GM12878 (cell line): ENCODE results near the gene SOX6. TPM values are rescaled to one million over a fixed set of nuclear protein-coding genes. Genes with fewer than 3 reads are reported as not detected.

Source experiments
- ATAC-seq: fragments of 200-7000 bp; cut with Tn5 transposase; 3 replicates; pipeline ENCODE4 v1.9.1; 2020; ENCODE audit warnings: mild to moderate bottlenecking, moderate library complexity
- BruUV-seq: library from RNA; stranded (reverse); fragments of 400-500 nt; replicated peaks from 2 replicates; lab custom pipeline; 2021; lab: Mats Ljungman, UMichigan
- CTCF ChIA-PET: fragments of 300-600 bp; sonication (Branson Sonifier 250); formaldehyde crosslinking; extraction: SDS; loops from one replicate; lab custom pipeline; 2021; ENCODE audit warnings: inconsistent platforms; lab: Yijun Ruan, JAX
- POLR2A ChIA-PET: fragments of 350-600 bp; formaldehyde crosslinking; extraction: SDS; loops from one replicate; lab custom pipeline; 2021; ENCODE audit warnings: inconsistent platforms; lab: Charles Lee
- RAD21 ChIA-PET: fragments of 300-600 bp; sonication (Branson Sonifier 250); formaldehyde crosslinking; loops from one replicate; lab custom pipeline; 2023; ENCODE audit warnings: antibody characterized with exemption; ENCODE audit not compliant: unreplicated experiment; lab: Charles Lee
- SMC1A ChIA-PET: fragments of 300-600 bp; sonication (Branson Sonifier 250); formaldehyde crosslinking; loops from one replicate; lab custom pipeline; 2023; ENCODE audit not compliant: unreplicated experiment, uncharacterized antibody; lab: Charles Lee
- DNase-seq: peaks from one replicate; pipeline ENCODE4 v3.0.0-alpha.2; 2011; ENCODE audit warnings: low read depth, low spot score
- FAIRE-seq: peaks from 3 replicates; lab custom pipeline; 2011; peaks lifted over from hg19 to GRCh38; lab: Jason Lieb, UNC
- H2AFZ ChIP-seq: 2 replicates; pipeline ENCODE4 v1.6.0; 2011; ENCODE audit warnings: low read depth, low read length, control low read depth; ENCODE audit not compliant: control insufficient read depth
- H3K27ac ChIP-seq: 2 replicates; pipeline ENCODE4 v1.5.1; 2011; ENCODE audit warnings: control low read depth; ENCODE audit not compliant: control insufficient read depth, insufficient read depth
- H3K27me3 ChIP-seq, 2 experiments: replicated peaks in 1 of 2; 2 replicates each; pipeline versions ENCODE4 v1.6.0 to v1.6.1; 2011; ENCODE audit warnings: low read length in 1 of 2; ENCODE audit not compliant: control insufficient read depth in 2 of 2, insufficient read depth in 2 of 2
- H3K36me3 ChIP-seq, 2 experiments: 2 replicates each; pipeline ENCODE4 v1.5.1; 2011; ENCODE audit warnings: low read length in 1 of 2; ENCODE audit not compliant: control insufficient read depth in 2 of 2, insufficient read depth in 2 of 2
- H3K4me1 ChIP-seq: 2 replicates; pipeline ENCODE4 v1.6.1; 2011; ENCODE audit warnings: mild to moderate bottlenecking, low read length, moderate library complexity, mixed read lengths; ENCODE audit not compliant: control insufficient read depth, insufficient read depth
- H3K4me2 ChIP-seq: 2 replicates; pipeline ENCODE4 v1.6.0; 2011; ENCODE audit warnings: control low read depth; ENCODE audit not compliant: control insufficient read depth, insufficient read depth
- H3K4me3 ChIP-seq: fragments of 200-600 bp; sonication (generic); 2 replicates; pipeline ENCODE4 v1.5.1; 2016
- H3K79me2 ChIP-seq: 2 replicates; pipeline ENCODE4 v1.6.0; 2011; ENCODE audit warnings: low read length; ENCODE audit not compliant: control insufficient read depth, insufficient read depth
- H3K9ac ChIP-seq: 2 replicates; pipeline ENCODE4 v1.8.0; 2011; ENCODE audit warnings: low read length, control low read depth, mixed read lengths; ENCODE audit not compliant: control insufficient read depth, insufficient read depth
- H3K9me3 ChIP-seq: replicated peaks from 3 replicates; pipeline ENCODE4 v1.5.1; 2011; ENCODE audit warnings: mild to moderate bottlenecking, low read length; ENCODE audit not compliant: control insufficient read depth, insufficient read depth
- H4K20me1 ChIP-seq: 2 replicates; pipeline ENCODE4 v1.6.0; 2011; ENCODE audit not compliant: control insufficient read depth, insufficient read depth
- HDAC6 ChIP-seq: fragments of 200-600 bp; sonication (generic); IDR thresholded peaks from one replicate; pipeline ENCODE4 v1.8.0; 2017; ENCODE audit warnings: antibody characterized with exemption; ENCODE audit not compliant: unreplicated experiment
- IKZF2 ChIP-seq, 2 experiments: fragments of 450-650 bp; IDR thresholded peaks; 2 replicates each; pipeline ENCODE4 v1.6.1; 2017; ENCODE audit warnings: mild to moderate bottlenecking in 2 of 2, moderate library complexity in 2 of 2
- IRF4 ChIP-seq: IDR thresholded peaks from 2 replicates; pipeline ENCODE4 v1.6.1; 2011; ENCODE audit warnings: low read depth, low read length
- KDM1A ChIP-seq: fragments of 200-600 bp; sonication (generic); IDR thresholded peaks from 2 replicates; pipeline ENCODE4 v1.6.1; 2016; ENCODE audit warnings: borderline replicate concordance
- NFXL1 ChIP-seq: fragments of 450-650 bp; IDR thresholded peaks from 2 replicates; pipeline ENCODE4 v1.6.1; 2017; ENCODE audit warnings: antibody characterized with exemption, mild to moderate bottlenecking, borderline replicate concordance
- RAD21 ChIP-seq: IDR thresholded peaks from 2 replicates; pipeline ENCODE4 v1.6.1; 2011; ENCODE audit warnings: mild to moderate bottlenecking, low read depth, low read length, moderate library complexity; ENCODE audit not compliant: insufficient read depth
- RB1 ChIP-seq: fragments of 450-650 bp; formaldehyde crosslinking; IDR thresholded peaks from 2 replicates; pipeline ENCODE4 v1.6.1; 2017; ENCODE audit warnings: mild to moderate bottlenecking, borderline replicate concordance
- REST ChIP-seq: IDR thresholded peaks from 2 replicates; pipeline ENCODE4 v1.6.1; 2012; ENCODE audit warnings: mild to moderate bottlenecking, low read depth, low read length
- SKIL ChIP-seq: fragments of 450-650 bp; IDR thresholded peaks from 2 replicates; pipeline ENCODE4 v1.6.1; 2017; ENCODE audit warnings: mild to moderate bottlenecking, low read depth, inconsistent platforms; ENCODE audit not compliant: poor library complexity, severe bottlenecking
- SMARCA5 ChIP-seq: fragments of 450-650 bp; IDR thresholded peaks from 2 replicates; pipeline ENCODE4 v1.6.1; 2017; ENCODE audit warnings: mild to moderate bottlenecking
- USF1 ChIP-seq: IDR thresholded peaks from 2 replicates; pipeline ENCODE4 v1.6.1; 2011; ENCODE audit warnings: borderline replicate concordance, low read depth, mild to moderate bottlenecking, moderate library complexity, mixed read lengths, low read length; ENCODE audit not compliant: insufficient read depth; ENCODE audit errors: extremely low read length
- ZNF274 ChIP-seq: IDR thresholded peaks from one replicate; pipeline ENCODE4 v1.8.0; 2011; ENCODE audit not compliant: insufficient read length, insufficient read depth
- ZNF687 ChIP-seq: fragments of 450-650 bp; IDR thresholded peaks from 2 replicates; pipeline ENCODE4 v1.6.1; 2017; ENCODE audit warnings: mild to moderate bottlenecking, moderate library complexity
- WGBS: methylation state at CpG from one replicate; pipeline ENCODE4 v1.1.6; 2016; ENCODE audit warnings: low lambda C conversion rate; ENCODE audit not compliant: insufficient replicate concordance, insufficient coverage; ENCODE audit errors: missing lambda C conversion rate; 5-methylcytosine and 5-hydroxymethylcytosine counted together
- in situ Hi-C: fragments of 300-500 bp; cut with MboI; formaldehyde crosslinking; loops from 9 replicates; pipeline ENCODE4 v1.14.3; 2018; ENCODE audit warnings: mixed read lengths
- intact Hi-C: fragments of 100-400 bp; cut with micrococcal nuclease; formaldehyde crosslinking; loops from one replicate; pipeline ENCODE4 v1.14.2; 2022; ENCODE audit not compliant: unreplicated experiment
- polyA plus RNA-seq, 11 experiments: library from polyadenylated mRNA; depleted of rRNA in 4 of 11; unstranded in 6 of 11; stranded (reverse) in 5 of 11; fragments of >200 nt; fragmentation: Nextera tagmentation in 4 of 11; fragmentation: Illumina TruSeq in 1 of 11; extraction: Ambion mirVana in 4 of 11; extraction: Trizol in 1 of 11; gene quantifications; 1 replicate in 1 of 11; 2 replicates in 10 of 11; pipeline versions ENCODE4 v1.2.1 to v1.2.3, GENCODE V29; 2011 to 2016; ENCODE audit warnings: inconsistent platforms in 2 of 11, missing spikeins in 2 of 11, low read depth in 1 of 11
- total RNA-seq, 4 experiments: library from RNA; depleted of rRNA in 3 of 4; stranded (reverse); fragments of >200 nt in 3 of 4; fragmentation: Illumina TruSeq in 1 of 4; extraction: Trizol in 1 of 4; gene quantifications; 2 replicates each; pipeline versions ENCODE4 v1.2.1 to v1.2.3, GENCODE V29; 2013 to 2021

SOX6 gene
- total and polyA plus RNA-seq, 10 of the 15 experiments (the other 5 are each of a cell fraction or from before 2014, with no cell fraction given) = 0.03 to 0.71 (median 0.29) TPM; not detected in 4

GRCh38 chr11:15942936-15943335 lies 413.4 kb downstream of the SOX6 start:
- ChIA-PET RAD21 (no interaction called here), POLR2A (no interaction called here), SMC1A (interaction anchor here (0.7 to 1.3 kb wide), 2 partner anchors 13 to 19 kb away, joined by 3 read pairs; no protein-coding TSS in a partner anchor), CTCF (interaction anchor here (1.3 to 1.8 kb wide), 2 partner anchors 11 to 44 kb away, joined by 6 to 7 read pairs; no protein-coding TSS in a partner anchor)
- Histone ChIP-seq H3K27me3 (no peaks in the 10 kb centered on the region), H3K9ac (no peak overlapping the region), H4K20me1 (no peaks in the 10 kb centered on the region), H3K27ac (no peak overlapping the region), H2AFZ (no peak overlapping the region), H3K4me2 (no peak overlapping the region), H3K4me3 (no peak overlapping the region), H3K9me3 (no peaks in the 10 kb centered on the region), H3K4me1 (no peaks in the 10 kb centered on the region), H3K36me3 (no peaks in the 10 kb centered on the region), H3K79me2 (no peaks in the 10 kb centered on the region)
- FAIRE-seq = no peak
- intact Hi-C loops (no loop called here), in situ Hi-C loops (no loop called here)
- no peak for ATAC-seq
- 27% methylated on average over 9 of the region's 9 CpGs for WGBS
- no peak for DNase-seq
- BruUV-seq = no TSS peak
- TF ChIP-seq RB1 (no peak), REST (no peak), IRF4 (no peak), ZNF687 (no peak), HDAC6 (no peak), IKZF2 (IDR thresholded peaks at IDR 0.05) (no peak), SMARCA5 (no peak), KDM1A (no peak), RAD21 (no peak), USF1 (no peak), NFXL1 (no peak), ZNF274 (no peak), SKIL (no peak)
